Cardiac fibroblast (primary cell): ENCODE measurements around the gene PTPN5.

Experiments used
- DNase-seq, 2 donors: peaks; one replicate each; pipeline versions ENCODE4 v3.0.0 to v3.0.0-alpha.2; 2010; ENCODE audit warnings: low read depth in 2 of 2
- H3K4me3 ChIP-seq, 2 donors: replicated peaks in 1 of 2; 1 replicate in 1 of 2; 2 replicates in 1 of 2; pipeline ENCODE4 v1.5.1; 2011; ENCODE audit warnings: low read depth in 2 of 2, low read length in 2 of 2, mild to moderate bottlenecking in 2 of 2, moderate library complexity in 1 of 2
- TF ChIP-seq, protein P1 (sequence below): IDR thresholded peaks from one replicate; pipeline ENCODE4 v1.5.1; 2011; ENCODE audit warnings: low read depth, mild to moderate bottlenecking, low read length, inconsistent platforms

PTPN5 gene

DNA sequence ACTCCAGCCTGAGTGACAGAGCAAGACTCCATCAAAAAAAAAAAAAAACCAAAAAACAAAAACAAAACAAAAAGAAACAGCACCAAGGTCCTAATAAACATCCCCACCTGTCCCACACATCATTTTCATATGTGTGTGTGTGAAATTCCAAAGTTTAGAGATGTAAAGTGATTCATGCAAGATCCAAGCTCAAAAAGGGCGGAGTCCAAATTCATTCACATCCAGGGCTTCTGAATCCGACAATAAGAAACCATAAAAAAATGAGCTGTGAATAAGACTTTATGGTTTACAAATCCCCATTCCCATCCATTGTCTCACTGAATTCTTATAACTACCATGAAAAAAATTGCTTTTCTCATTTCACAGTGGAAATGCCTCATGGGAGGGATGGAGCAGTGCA is 34.7 kb downstream of the PTPN5 start:
- TF ChIP-seq, protein P1, sequence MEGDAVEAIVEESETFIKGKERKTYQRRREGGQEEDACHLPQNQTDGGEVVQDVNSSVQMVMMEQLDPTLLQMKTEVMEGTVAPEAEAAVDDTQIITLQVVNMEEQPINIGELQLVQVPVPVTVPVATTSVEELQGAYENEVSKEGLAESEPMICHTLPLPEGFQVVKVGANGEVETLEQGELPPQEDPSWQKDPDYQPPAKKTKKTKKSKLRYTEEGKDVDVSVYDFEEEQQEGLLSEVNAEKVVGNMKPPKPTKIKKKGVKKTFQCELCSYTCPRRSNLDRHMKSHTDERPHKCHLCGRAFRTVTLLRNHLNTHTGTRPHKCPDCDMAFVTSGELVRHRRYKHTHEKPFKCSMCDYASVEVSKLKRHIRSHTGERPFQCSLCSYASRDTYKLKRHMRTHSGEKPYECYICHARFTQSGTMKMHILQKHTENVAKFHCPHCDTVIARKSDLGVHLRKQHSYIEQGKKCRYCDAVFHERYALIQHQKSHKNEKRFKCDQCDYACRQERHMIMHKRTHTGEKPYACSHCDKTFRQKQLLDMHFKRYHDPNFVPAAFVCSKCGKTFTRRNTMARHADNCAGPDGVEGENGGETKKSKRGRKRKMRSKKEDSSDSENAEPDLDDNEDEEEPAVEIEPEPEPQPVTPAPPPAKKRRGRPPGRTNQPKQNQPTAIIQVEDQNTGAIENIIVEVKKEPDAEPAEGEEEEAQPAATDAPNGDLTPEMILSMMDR = no peak
- H3K4me3 ChIP-seq = no peak overlapping the region
- peak in 1 of 2 donors; percentile 14 for DNase-seq

DNA sequence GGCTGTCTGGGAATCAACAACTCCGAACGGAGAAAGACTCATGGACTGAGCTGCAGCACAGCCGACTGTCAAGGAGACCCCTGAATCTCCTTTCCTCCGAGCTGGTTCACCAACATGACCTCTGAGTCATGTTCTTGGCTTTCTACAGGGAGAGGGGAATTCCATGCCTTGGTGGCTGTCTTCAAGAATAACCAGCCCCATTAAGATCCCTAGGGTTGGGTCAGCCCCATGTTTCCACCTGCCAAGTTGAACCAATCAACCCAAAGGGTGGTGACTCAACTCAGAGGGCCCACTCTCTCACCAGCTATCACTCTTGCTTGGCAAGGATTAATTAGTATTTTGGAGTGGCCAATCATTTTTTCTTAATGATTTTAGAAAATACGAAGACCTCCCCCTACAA is 37.3 kb downstream of the PTPN5 start:
- no peak overlapping the region for H3K4me3 ChIP-seq
- peak in 1 of 2 donors; percentile 13 for DNase-seq
- TF ChIP-seq, protein P1 = no peak

DNA sequence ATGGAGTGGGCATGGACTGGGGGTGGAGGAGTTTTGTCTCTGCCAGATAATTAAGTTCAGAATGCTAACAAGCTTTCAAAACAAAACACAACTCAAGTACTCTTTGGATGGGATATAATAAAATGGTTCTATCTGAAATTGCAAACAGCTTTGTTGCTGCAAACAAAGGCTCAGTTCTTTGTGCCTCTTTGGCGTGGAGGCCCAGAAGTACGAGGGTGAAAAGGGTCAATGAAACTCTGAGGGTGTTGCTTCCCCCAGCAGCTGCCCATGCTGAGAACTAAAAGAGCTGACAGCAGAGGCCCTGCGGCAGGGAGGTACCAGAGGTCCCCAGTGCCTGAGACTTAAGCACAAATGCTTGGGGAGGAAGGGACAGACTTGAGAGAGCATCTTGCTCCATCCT is 39.1 kb downstream of the PTPN5 start:
- DNase-seq = no peak
- TF ChIP-seq, protein P1 = no peak
- H3K4me3 ChIP-seq = no peak overlapping the region

DNA sequence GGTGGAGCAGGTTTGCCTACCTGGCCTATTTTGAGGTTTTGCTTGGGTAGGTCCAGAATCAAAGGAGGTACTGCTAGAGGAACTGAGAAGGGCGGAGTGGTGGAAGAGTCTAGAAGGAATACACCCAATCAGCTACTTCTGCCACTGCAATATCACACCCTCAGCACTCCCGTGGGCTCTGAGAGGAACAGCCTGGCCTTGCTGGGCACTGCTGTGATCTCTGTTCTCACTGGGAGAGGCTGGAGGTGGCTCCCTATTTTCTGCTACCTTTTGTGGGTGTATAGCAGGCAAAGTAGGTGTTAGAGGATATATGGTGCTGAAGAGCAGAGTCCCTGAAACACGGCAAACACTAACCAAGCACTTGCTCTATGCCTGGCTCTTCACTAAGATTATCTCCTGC is 40.7 kb downstream of the PTPN5 start:
- TF ChIP-seq, protein P1 = no peak
- H3K4me3 ChIP-seq = no peak overlapping the region
- no peak for DNase-seq

DNA sequence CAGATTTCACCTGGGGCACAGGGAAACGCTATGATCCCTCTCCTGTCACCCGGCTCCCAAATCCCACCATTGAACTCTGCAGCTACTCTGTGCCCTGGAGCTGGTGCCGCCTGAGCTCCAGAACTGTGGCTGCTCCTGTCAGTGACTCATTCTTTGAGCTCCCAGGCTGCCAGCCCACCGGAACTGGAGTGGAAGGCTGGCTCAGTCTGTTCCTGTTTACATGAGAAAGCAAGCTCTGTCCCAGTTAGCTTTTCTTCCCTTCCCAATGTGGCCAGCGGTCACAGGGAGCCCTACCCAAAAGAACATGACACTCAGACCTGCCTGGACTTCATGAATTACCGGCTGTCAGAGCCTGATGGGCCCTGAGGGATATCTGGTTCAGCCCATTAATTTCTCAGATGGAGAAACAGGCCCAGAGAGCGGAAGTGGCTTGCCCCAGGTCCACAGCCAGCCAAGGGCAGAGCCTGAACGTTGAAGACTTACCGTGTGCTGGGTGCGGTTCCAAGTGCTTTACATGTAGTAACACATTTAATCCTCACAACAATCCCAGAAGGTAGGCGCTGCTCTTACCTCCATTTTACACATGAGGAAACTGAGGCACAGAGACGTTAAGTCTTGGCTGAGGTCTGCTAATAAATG is 41.8 kb downstream of the PTPN5 start:
- peak; percentile 71 to 74 for DNase-seq
- no peak overlapping the region for H3K4me3 ChIP-seq
- TF ChIP-seq, protein P1 = no peak

DNA sequence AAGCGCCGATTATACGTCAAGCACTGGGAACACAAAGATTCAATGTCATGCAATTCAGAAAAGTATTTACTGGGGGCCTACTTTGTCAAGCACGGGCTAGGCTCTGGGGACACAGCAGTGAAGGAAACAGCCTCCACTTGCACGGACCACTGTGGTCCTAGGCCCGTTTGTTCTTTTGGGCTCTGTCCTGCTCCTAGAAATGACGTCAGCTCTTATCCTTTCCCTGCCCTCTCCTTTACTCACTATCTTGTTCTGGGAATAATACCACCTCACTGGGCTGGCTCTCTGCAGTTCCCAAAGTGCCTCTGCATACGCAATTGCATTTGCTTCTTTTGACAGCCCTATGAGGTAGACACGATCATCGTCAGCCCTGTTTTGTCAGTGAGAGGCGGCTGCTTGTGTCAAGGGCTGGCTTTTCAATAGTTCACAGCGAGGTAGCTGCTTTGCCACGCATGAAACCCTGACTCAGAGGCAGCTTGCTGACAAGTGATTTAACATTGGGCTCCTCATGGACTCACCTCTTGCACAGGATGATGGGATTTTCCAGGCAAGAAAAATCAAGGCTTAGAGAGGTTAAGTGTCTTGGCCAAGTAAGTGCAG is 42.7 kb downstream of the PTPN5 start:
- peak; percentile 26 to 28 for DNase-seq

More for the DNA sequence above, 42.7 kb downstream of the PTPN5 start:
- TF ChIP-seq, protein P1 = no peak
- H3K4me3 ChIP-seq = no peak overlapping the region
